NCI-H1694 (cell line): ENCODE results near the gene MAPK8IP2.

Experiments used
- DNase-seq: peaks from one replicate; lab custom pipeline; 2025; lab: John Stamatoyannopoulos, UW

MAPK8IP2 gene

DNA sequence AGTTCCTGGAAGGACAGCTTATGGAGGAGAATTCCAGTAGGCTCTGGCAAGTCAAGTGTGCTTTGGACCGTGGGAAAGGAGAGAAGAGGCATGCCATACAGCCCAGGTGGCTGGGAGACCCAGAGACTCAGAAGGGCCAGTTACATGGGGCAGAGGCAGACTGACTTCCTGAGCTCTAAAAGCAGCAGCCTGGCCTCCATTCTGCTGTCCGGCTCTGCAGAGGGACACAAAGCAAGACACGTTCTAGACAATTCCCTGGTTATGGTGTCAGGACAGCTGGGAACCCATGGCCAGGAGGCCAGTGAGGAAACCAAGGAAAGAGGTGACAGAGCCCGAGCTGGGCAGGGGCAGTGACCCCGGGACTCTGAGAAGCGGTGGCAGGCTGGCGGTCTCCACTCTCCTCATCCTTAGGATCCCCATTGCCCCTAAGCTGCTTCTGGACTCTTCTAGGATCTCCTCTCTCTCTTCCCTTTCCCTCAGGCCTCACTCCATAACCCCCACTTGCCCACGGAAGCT lies 25.1 kb upstream of the MAPK8IP2 start:
- no peak for DNase-seq

DNA sequence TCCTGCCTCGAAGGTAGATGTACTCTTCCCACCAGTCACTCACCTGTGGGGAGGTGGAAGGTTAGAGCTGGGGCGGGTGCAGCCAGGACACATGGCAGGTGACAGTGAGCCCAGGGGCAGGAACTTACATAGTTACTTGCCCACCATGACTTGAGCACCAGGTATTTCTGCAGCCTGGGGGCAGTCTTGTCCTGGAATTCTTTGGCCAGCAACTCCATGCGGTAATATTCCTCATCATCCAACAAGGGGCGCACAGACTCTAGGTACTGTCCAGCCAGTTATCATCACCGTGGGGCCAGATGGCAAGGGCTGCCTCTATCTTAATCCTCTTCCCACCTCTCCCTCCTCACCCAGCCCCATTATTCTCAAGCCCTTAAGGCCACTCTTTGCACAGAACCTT lies 24.5 kb upstream of the MAPK8IP2 start:
- peak; percentile 30 for DNase-seq

DNA sequence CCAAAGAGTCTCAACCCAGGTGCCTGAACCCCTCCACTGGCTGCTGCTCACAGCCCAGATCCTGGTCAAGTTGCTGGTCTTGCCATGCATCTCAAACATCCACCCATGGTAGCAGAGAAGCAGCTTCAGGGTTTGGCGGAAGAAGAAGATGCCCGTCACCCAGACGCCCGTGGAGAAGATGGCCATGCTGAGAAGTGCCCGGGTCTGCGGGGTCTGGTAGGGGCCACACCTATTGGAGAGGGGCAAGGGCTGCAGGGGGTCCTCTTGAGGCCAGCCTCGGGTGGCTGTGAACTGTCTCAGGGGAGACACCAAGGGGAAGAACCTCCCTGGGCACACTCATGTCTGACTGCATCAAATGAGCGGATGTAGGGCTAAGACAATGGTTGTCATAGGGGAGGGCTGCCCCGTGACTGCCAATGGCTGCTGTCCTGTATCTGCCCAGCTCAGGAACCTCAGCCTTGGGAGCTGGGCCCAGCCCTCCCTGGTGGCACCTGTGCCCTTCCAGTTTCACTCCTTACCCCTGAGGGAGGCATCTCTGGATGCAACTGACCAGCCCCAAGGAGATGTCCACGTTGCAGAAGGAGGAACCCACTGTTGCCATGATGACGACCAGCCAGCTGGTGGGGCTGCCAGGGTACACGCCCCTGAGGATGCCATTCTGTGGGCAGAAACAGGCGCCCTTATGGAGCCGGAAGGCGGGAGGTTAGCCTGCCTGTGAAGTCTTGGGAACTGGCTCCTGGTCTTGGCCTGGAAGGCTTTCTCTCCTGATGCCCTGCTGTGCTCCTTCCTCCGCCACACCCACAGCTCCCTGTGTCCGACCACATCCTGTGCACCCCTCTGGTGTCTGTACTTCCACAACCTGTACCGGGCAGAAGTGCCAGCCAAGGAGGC lies 23.5 kb upstream of the MAPK8IP2 start:
- no peak for DNase-seq

DNA sequence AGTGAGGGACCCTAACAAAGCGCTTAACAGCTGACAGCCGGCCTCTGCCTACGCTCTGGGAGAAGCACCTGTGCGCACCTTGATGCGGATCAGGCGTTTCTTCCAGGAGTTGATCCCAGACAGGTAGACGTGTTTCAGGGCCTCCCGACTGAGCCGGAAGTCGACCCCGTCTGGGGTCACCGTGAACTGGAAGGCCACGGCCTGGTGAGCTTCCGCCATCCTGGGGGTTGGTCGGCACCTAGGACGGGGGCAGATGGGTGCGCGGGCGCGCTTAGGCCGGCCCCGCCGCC lies 23.0 kb upstream of the MAPK8IP2 start:
- DNase-seq = no peak

DNA sequence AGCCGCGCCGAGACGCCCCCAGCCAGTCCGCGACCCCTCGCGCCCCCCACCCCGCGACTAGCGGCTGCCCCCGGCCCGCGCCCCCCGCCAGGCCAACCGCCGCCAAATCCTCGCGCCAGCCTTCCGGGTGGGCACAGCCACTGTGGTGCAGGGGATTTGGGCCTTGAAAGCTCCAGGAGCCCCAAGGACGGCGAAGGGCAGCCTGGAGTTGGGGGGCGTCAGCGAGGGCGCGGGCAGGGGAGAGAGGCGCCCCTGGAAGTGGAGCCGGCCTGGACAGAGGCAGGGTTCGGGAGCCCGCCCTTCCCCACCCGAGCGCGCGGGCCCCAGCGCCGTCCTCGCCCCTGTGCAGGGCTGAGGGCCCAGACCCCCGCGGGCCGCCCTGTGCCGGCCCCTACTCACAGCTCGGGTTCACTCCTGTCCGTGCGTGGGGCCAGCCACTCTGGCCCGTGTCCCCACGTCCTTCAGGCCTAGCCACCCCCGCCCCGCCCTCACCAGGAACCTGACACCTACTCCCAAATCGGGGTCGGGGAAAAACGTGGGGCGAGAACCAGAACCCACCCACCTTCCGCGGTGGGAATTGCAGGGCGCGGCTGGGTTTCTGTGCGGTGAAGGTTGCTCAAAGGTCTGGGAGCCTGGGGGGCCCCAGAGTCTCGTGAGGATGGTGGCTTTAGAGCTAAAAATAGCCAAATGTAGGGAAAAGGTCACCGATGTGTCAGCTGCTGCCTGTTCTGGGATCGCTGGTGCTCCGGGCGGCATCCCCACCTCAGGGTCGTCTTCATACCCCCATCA lies 22.4 kb upstream of the MAPK8IP2 start, which contains the start of gene CPT1B:
Gene CPT1B, minus strand, starts transcription at position 441 of the 789 bp plus-strand sequence. CDS start 512 bp downstream, outside the sequence.
- DNase-seq = no peak

DNA sequence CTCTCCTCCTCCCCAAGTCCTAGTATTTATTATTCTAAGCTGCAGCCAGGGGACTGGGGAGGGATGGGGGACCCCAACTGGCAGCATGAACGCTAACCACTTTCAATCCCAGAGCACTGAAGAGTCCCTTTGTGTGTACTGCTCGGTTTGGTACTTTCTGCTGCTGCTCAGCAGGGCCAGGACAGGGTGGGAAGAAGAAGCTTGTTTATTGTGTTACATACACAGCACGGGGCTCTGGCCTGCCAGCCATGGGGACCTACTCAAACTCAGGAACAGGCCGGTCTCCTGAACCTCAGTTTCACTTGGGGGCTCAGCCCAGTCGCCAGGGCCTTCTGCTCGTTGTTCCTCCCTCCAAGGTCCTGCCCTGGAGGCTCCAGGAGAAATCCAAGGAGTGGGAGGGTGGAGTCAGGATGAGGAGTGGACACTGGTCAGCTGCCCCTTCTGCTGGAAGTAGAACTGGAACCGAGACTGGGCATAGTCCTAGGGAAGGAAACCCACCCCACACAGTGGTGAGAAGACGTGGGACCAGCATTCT lies 21.8 kb upstream of the MAPK8IP2 start:
- no peak for DNase-seq

DNA sequence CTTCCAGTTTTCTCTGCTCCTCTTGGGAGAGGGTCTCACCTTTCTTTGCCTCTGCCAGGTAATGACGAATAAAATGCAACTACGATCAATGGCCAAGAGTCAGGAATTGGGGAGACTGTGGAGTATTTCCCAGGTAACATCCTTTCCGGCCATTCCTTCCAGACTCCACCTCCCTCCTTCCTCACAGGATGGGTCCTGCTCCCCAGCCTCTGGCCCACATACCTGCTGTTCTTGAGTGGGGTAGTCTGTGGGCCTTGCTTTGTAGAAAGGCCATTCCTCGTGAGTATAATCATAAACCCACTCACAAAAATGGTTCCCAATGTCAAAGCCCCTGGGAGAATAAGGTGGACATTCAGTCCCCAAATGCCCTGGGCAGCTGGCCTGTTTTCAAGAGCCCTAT lies 20.8 kb upstream of the MAPK8IP2 start:
- DNase-seq = no peak

DNA sequence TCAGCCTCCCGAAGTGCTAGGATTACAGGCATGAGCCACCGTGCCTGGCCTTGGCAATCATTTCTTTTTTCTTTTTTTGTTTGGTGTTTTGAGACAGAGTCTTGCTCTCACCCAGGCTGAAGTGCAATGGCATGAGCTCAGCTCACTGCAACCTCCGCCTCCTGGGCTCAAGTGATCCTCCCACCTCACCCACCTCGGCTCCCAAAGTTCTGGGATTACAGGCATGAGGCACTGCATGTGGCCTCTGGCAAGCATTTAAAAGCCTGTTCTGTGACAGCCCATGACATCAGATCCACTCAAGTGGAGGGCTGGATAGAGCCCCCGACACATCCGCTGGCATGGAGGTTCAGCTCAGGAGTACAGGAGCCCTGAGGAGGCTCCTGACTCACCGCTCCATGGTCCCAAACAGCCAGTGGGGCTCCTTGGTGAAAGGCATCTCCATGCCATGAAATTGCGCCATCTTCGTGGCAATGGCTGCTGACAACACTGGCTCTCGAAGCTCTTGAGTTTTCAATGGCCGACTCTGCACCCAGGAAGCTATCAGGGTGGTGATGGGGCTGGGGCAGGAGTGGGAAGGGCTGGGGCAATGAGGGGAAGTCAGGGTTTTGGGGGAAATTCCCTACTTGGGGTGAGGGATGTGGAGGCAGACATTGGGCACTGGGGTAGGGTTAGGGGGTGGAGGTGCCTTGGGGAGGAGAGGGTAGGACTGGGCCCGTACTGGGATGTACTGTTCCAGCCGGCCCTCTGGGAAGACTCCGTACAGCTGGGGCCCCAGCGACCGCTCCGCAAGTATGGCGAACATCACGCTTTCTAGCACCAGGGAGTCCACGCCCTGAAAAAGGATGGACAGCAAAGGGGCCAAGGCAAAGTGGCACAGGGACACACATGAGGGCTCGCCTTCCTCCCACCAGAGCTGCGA lies 19.3 kb upstream of the MAPK8IP2 start:
- DNase-seq = no peak

DNA sequence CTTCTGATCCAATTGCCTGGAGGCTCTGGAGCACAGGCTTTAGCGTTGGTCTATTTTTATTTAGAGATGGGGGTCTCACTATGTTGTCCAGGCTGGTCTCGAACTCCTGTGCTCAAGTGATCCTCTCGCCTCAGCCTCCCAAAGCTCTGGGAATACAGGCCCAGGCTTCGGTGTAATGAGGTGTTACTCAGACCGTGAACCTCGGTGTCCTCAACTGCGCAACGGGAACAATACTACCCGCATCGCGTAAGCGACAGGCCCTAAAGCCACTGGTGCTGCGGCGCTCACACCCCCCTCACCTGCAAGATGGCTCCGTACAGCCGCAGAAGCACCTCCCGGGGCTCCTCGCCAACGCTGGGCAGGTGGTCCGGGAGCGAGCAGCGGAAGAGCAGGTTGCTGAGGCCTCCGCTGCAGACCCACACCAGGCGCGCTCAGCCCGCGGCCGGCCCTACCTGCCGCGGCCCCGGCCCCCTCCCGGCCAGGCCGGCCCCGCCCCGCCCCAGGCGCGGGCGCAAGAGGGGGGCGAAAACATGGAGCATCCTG lies 18.6 kb upstream of the MAPK8IP2 start:
- DNase-seq = no peak

DNA sequence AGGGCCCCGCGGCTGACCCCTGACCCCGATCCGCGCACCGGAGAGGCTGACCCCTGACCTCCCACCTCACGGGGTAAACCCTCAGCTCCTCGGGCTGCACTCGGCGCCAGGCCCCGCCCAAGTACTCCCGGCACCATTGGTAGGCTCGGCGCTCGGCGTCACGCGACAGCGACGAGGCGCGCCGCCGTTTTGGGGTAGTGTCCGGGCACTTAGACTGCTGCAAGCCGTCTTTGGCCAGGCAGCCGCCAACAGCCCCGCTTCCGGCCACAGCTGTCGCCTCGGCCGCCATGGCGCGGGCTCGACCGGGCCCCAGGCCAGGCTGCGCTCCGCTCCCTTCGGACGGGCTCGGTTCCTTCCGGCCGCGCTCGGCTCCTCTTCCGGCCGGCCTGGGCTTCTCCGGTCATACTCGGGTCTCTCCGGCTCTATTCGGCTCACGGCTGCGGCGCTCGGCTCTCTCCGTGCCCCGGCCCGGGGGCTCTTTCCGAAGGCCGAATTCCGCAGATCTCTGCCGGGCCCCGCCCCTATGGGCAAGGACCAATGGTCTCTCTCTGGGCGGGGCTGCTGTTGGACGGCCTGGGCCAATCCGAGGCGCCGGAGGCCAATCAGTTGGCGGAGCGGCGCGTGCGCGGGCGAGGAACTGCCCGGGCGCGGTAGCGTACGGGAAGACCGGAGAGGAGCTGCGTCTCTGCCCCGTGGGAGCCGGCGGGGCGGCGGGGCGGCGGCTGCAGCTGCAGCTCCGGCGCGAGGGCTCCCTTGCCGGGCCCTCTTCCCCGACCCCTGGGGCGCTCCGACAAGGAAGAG lies 17.9 kb upstream of the MAPK8IP2 start, which contains the start of gene CHKB:
Gene CHKB, minus strand, starts transcription at position 357 of the 801 bp plus-strand sequence. Its CDS starts 68 bp downstream, at position 289.
- DNase-seq = peak; percentile 92

DNA sequence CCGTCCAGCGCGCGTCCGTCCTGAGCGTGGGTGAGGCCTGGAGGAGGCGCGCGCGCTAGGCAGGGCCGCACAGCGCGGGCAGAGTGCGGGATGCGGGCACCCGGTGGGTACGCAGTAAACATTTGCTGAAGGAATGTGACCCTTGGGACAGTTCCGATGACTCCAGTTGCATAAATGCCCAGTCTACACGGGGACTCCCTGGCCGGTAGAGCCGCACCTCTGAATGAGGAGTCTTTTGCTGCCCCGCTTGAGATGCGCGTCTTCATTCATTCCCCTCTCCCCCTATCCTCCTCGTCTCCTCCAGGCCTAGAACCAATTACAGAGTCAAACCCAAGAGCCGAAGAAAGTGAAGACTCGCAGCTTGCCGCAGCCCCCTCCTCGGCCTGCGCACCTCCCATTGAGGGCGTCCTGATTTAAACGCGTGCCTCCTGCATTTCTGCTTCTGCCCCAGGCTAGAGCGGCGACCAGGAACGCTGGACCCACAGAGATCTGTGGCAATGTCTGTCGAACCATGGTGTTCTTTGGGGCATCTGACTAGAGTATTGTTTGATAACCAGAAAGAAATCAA lies 17.2 kb upstream of the MAPK8IP2 start:
- no peak for DNase-seq

DNA sequence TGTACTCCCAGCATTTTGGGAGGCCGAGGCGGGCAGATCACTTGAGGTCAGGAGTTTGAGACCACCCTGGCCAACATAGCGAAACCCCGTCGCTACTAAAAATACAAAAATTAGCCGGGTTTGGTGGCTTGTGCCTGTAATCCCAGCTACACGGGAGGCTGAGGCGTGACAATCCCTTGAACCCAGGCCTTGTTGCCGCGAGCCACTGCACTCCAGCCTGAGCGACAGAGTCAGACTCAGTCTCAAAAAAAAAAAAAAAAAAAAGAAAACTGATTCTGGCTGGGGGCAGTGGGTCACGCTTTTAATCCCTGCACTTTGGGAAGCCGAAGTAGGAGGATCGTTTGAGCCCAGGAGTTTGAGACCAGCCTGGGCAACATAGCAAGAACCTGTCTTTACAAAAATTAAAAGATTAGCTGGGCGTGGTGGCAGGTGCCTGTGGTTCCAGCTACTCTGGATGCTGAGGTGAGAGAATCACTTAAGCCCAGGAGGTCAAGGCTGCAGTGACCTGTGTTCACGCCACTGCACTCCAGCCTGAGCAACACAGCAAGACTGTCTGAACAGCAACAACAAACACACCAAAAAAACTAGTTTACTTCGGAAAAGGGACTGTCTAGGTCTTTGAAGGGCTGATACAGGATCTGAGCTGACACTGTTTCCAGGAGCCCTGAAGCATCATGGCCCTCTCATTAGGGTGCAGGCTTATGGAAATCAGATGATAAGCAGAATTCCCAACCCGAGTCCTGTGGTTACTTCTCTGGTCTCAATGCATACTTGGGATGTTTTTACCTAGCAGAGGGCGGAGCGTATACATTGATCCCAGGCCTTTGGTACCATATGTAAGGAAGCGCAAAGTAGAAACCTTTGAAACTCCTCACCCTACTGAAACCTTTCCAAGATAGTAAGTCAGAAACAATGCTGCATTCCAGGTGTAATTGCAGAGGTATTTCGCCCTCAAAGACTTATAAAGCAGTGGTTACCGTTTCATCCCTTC lies 16.2 kb upstream of the MAPK8IP2 start:
- DNase-seq = no peak

DNA sequence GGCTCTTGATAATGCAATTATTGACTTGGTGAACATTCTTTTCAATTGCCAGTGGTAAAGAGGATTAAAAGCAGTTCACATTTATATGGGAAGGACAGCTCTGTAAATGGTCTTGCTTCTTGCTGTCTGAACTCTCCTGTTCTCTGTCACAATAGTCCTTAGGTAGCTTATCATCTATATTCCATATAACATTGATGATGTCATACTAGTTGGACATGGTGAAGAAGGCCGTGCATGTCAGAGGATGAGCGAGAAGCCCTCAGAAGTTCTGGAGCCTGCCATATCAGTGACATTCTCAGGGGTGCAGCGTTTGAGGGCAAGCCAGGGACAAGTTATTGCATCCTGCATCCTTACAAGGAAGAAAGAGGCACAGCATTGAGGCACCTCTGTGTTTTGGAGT lies 15.4 kb upstream of the MAPK8IP2 start:
- no peak for DNase-seq

DNA sequence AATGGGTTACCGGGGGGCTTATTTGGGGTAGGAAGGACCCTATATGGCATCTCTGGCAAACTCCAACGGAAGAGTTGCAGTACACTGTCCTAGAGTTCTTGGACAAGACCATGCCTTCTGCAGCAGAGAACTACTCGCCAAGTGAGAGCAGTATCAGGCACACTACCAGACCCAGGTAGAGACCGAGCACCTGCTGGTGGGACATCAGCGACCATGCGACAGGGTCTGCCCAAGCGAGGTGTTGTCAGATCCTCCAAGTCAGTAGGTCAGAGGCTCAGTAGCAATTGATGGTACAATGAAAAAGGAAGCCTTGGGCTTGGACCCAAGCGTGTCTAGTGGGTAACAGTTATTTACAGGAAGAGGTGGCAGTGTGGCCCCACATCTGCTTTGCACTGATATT lies 14.8 kb upstream of the MAPK8IP2 start:
- DNase-seq = no peak

DNA sequence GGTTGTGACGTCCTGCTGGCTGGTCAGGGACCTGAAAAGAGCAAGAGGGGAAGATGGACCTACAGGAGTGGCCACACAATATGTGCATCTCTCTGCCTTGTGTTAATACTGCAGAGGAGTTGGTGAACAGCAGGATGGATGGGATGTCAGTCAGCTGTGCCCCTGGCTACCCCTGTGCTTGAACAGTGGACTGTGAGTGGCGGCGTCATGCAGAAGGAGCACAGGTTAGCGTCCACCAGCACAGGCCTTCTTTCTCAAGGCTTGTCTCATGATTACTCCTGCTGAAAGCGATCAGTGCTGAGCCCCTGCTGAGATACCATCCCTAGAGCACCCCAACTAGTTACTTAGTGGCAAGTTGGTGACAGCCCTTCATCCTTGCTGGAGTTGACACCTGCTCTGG lies 14.2 kb upstream of the MAPK8IP2 start:
- DNase-seq = no peak

DNA sequence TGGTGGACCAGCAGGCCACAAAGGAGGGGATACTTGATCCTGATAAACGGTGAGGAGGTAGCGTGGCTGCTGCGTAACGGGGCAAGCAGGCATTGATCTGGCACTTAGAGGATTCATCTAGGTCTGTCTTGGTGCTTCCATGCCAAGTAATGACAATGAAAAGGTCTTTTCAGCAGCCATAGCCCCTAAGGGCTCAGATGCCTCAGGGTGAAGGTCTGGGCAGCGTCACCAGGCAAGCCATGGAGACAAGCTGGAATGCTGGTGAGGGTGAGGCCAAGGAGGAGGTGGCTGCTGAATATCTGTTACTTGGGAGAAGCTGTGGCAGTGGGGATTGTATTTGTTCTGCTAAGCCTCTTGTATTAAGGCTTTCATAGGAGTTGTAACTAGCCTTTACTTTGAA lies 13.2 kb upstream of the MAPK8IP2 start:
- DNase-seq = no peak

DNA sequence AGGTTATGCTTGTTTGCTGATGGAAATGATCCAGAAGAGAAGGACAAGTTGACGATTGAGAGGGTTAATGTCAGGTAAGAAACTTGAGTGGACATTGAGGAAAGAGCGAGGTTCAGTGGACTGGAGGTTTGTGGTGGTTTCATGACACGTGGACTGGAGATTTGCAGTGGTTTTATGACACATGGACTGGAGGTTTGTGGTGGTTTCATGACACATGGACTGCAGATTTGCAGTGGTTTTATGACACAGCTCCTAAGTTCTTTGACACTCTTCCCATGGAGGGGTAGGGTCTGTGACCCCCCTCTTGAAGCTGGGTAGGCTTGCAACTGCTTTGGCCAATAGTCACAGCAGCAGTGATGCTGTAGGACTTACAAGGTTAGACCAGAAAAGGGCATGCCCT lies 5.4 kb upstream of the MAPK8IP2 start:
- DNase-seq = no peak

DNA sequence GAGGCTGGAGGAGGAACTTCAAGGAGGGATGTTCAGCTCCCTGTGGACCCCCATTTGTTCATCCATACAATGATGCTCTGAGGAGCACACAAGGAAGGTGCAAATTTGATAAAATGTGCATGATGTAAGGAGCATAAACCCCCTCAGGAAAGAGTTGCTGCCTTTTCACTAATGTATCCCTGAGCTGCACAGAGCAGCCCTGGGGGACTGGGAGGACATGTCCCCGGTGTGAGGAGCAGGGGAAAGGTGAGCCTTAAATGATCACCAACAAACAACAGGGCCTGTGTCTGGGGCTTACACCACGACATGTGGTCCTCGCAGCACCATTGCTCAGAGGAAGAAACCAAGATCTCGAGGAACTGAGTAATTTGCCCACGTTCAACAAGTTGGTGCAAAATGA lies 3.5 kb upstream of the MAPK8IP2 start:
- no peak for DNase-seq
